GM19043 (cell line): ENCODE data around the gene URB2.

Experiments used
- ATAC-seq: cut with Tn5 transposase; IDR thresholded peaks from one replicate; pipeline ENCODE4 v1.9.1; 2021; ENCODE audit warnings: low read depth; ENCODE audit not compliant: unreplicated experiment

Gene URB2

DNA sequence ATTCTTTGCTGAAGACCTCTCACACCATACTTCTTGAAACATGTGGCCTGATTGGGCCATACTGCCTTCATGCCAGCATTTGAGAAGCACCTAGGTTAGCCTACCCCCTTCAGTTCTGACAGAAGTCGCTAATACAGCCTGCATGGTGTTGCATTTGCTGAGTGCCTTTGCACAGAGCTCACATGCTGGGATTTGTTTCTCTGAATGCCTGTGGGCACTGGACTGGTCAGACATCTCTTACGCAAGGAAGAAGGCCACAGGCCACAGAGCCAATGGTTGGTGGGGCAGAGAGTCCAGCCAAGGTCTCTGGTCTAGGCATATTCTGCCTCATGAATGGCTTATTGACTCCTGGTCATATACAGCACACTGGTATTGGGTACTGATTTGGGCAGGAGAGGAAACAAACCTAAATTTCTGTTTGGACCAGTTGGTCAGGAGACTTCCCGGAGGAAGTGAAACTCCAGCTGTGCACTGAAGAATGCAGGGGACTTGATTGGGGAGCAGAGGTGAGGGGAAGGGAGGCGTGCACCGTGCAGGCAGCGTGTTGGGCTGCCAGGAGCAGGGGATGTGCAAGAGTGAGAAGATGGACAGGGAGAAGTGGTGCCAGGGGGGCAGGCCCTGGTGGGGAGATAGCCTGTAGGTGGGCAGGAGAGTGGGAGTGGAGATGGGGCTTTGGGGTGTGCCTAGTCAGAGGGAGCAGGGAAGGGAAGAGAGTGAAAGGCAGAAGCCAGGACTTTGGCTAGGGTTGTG lies 18.1 kb downstream of the URB2 start:
- ATAC-seq = peak; percentile 55

DNA sequence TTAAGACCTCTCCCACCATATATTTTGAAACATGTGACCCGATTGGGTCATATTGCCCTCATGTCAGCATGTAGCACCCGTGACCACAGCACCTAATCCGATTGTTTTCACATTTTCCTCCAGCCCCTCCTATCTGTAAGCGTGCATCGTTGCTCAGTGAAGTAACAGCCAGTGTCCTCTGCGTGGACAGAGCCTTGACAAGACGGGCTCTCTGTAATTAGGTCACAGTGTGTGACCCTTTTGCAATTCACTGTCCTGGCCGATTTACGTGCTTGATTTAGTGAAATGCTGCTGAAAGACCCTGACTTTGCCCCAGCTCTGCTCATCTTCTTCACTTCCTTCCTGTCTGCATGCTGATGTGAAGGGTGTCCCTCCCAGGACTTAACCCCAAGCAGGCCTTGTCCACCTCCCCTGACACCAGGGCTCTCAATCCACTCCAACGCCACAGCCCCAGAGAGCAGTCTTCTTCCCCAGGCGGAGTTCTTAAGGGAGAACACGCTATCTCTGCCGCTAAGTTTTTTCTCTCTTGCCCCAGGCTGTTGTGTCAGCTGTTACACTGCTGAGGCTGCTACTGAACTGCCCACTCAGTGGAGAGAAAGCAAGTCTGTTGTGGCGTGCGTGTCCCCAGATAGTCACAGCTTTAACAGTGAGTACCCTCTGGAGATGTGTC lies 19.4 kb downstream of the URB2 start:
- ATAC-seq = no peak

DNA sequence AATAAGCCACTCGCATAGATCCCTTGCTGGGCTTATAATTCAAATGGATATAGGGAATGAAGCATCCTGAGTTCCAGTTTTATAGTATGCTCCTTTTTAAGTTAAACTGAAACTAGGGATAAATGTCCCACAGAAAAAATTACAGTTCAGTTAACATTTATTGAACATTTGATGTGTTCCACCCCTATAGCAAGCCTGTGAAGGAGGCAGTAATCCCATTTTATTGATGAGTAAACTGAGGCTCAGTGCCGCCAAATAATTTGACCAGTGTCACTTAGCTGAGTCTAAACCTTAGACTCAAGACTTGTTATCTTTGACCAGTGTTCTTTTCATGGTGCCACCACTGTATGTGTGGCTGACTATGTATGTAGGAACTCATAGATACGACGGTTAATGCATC lies 22.4 kb downstream of the URB2 start:
- no peak for ATAC-seq

DNA sequence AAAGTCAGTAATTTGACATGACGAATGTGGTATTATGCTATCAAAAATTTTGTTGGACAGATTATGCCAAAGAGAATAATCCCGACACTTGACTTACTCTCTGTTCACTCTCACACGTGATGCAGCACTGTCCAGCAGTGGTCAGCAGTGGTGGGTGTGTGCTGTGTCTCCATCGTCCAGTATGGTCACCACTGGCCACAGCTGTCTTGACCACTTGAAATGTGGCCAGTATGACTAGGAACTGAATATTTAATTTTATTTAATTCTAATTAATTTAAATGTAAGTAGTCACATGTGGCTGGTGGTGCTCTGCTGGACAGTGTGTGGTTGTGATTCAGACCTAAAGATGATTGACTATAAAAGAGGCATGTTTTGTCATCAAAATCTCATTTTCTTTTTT lies 24.0 kb downstream of the URB2 start:
- no peak for ATAC-seq

DNA sequence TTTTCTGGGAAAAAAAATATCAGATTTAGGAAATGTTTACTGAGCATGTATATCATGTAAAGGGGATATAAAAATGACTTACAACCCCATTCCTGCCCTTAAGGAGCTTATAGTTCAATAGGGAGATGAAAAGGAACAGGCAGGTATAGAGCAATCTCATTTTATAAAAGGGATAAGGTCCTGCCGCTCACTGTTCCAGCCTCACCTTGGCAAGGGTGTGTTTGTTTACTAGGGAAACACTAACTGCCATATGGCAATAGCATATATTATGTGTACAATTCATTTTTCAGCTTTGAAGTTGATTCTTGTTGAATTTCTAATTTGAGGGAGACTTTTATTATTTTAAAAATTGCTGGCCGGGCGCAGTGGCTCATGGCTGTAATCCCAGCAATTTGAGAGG lies 25.5 kb downstream of the URB2 start:
- ATAC-seq = no peak

DNA sequence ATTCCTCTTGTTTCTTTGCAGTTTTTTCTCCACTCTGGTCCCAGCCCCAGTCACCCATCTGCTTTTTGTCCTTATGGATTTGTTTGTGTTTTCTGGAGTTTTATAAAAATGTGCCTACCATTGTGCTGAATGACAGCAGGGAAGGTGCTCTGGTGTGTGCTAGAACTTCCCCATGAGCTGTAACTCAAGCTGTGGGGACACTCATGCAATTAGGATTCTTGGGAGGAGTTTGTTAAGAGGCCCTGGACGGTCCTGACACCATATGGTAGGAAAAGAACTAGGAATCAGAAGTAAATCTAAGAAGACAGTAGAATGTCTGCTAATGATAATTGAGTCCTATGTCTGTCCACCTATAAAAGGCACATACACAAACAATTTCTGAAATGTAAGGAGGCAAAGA lies 27.4 kb downstream of the URB2 start:
- no peak for ATAC-seq

DNA sequence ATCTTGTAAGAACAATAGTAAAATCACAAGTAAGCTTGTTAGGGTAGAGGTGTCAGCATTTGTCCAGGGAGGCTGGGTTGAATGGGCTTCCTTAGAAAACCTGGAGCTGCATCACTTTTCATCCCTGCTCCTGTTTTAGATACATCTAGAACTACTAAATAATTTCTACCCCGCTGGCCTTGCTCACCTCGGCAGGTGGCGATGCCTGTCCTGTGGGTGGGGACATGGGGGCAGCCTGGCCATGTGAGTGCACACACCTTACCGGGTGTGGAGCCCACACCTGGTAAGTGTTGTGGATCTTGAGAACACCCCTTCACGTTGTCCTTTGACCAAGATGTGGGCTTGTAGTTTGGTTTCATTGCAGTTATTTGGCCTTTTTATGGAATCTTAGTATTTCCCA lies 29.7 kb downstream of the URB2 start:
- no peak for ATAC-seq

DNA sequence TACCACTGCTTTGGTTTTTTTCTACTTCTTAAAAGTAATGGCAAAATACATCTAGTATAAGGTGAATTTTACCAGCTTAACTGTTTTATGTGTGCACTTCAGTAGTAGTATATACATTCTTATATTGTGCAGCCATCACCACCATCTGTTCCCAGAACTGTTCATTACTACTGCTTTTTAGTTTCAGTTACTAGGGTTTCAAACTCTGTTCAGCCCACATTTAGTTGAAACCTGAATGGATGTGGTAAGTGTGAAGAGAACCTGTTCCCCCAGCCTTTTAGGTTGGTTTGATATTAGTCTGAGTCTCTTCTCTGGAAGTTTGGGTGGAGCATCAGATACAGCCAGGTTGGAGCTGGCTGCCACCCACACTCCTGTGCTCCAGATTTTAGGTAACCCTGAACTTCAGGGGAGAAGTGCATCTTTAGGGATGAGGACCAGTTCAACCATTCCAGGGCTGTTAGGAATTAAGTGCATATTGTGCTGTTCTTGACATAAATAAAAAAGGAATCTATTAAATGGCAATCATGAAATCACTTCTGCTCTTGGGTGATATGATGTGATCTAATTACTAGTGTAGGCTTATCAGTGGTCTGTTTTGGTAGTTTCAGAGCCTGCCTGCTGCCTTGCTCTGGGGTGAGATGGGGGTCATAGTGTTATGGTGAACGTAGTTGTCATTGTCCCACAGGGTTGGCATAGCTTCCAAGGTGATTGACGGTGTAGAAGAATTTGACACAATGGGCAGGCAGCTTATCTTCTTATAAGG lies 32.1 kb downstream of the URB2 start:
- no peak for ATAC-seq

DNA sequence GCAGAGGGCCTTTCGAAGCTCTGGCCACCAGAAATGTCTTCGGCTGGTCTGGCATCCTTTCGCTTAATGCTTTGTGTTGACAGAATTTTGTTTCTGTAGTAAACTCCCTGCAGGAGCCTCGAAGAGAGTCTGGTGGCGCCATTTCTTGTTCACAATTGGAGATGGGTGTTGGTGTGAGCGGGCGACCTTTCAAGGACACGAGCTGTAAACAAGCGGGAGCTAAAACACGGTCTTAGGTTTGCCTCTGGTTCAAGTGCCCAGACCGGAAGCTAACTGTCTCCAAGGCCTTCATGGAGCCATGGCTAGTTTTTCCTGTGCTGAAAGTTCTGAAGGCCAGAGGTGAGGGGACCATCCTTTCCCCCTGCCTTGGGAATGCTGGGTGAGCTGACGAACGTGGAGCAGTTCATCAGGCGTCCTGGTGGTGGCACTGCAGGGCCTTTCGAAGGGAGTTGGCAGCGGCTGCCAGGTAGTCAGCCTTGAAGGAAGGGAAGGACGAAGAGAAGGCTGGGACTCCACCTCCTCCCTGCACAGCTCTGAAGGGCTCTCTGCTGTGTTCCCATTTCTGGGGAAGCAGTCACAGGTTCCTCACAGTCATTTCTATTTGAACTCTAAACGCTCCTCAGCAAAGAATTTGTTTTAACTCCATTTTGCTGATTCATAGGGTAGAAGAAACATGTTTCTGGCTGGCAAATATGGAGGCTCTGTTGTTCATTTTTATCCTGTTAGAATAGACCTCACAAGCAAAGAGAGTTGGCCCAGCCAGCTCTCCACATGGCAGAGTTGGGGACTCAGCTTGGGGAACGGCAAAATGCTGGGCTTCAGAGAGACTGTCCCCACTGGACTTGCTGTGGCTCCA lies 35.2 kb downstream of the URB2 start:
- peak; percentile 77 for ATAC-seq

DNA sequence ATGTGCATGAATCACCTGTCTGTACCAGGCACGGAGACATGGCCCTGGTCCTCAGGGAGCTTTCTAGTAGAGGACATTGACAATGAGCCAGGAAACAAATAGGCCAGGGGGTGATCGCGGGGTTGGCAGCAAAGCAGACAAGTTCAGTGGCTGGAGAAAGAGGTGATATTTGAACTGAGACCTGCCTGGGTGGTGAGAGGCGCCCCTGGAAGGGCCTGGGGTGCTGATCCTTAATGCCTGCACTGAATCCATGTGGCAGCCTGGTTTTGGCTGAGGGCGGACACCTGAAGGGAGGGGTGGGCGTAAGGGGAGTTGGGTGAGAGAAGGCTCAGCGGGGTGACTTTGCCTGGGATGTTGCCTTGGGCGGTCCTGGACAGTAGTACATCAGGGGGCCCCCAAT lies 35.9 kb downstream of the URB2 start:
- no peak for ATAC-seq

DNA sequence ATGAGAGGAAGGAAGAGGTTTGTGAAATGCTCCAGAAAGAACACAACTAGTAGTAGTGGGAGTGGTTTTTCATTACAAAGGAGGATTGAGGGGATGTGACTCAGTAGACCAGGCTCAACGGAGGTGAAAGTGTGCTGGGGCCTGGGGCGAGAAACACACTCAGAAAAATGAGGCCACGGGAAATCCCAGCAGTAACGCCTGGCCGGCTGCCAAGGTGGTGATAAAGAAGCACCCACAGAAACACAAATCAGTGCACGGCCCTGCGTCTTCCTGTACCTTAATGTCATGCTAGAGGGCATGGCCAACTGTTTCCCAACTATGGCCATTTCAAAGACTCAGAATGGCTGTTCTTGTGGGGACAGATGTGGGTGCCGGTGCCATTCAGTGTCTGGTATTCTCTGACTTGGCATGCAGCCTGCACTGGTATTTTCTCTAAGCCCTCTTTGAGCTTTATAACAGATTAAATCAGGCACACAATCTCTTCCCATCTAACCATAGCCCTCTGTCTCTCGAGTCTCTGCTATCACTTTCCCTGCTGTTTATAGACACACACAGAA lies 38.2 kb downstream of the URB2 start:
- ATAC-seq = no peak

DNA sequence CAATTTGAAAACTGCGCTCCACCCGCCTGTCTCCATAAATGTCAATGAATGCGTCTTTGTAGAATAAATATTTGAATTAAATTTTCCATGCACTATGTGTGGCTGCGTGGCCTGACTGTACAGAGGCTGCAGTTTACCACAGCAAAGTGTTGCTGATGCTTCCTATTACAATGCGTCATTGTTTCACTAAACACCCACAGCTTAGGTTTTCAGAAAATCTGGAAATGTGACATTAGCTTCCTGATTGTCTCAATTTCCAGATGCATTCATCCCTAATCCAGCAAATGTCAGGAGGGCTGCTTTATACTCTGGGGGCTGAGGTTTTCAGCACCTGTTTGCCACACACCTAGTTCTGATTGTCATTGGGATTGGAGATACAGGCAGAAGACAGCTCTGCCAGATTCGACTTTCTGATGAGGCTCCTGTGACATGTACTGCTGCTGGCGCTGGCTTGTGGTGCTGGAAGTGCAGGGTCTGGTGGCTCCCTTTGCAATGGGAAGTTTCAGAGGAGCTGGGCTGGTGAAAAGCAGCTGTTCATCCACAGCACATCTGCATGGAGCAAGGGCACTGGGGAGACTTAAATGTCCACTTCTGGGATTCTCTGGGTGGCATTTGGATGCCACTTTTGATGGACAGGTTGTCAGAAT lies 40.0 kb downstream of the URB2 start:
- no peak for ATAC-seq

DNA sequence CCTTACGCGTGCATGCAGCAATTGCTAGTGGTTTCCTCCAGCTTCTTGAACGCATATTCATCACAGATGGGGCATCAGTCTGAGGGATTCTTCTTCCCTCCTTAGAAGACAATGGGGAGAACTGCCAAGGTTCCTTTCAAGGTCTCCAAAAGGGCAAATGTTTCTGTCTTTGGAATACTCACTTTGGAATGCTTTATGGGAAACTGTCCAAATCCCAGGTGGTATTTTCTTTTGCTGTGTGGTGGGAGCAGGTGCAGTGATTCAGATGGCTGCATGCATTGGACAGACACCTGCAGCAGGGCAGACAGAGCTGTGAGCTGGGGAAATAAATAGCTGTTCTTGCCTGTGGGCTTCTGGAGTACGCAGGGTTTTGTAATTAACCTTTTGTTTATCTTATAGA lies 40.5 kb downstream of the URB2 start:
- ATAC-seq = no peak

DNA sequence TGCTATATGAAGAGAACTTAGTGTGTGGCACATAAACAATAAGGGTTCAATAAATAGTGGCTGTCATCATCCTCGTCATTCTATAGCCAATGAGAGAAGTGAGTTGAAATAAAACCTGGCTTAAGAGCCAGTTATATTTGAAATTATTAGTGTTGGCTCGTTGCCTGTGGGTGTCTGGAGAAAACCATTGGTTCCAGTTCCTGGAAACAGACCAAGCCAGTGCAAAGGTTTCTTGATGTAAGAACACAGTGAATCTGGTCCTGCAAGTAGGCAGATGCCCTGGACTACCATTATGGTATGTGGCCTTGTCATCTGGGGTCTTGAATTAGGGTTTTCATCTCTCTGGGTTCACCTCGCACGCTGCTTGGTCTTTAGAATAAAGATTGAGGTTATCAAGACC lies 43.3 kb downstream of the URB2 start:
- ATAC-seq = no peak

DNA sequence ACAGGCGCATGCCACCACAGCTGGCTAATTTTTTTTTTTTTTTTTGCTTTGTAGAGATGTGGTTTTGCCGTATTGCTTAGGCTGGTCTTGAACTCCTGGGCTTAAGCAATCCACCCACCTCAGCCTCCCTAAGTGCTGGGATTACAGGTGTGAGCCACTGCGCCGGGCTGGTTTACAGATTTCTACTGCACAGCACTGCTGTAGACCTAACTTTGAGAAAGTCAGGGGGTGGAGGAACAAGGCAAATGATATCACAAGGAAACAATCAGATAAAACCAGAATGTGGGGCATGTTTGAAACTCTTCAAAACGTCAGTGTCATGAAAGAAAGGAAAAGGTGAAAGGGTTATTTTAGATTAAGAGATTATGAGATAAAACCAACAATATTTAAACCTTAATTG lies 45.3 kb downstream of the URB2 start:
- ATAC-seq = no peak

DNA sequence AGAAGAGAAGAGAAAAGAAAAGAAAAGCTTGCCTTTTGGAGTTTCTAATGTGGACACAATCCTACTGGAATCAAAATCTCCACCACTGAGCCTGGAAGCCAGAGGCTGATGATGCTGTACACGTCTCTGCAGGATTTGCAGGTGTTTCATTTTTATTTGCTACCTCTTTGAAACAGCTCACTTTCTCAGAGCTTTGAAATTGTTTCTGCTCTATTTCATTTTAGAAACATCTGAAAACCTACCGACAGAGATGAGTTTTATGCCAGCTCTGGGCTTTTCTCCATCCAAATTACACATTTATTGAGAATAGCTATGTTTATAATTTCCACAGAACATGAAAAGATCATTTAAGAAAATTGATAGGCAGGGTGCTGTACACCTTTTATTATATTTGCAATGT lies 46.2 kb downstream of the URB2 start:
- ATAC-seq = no peak

DNA sequence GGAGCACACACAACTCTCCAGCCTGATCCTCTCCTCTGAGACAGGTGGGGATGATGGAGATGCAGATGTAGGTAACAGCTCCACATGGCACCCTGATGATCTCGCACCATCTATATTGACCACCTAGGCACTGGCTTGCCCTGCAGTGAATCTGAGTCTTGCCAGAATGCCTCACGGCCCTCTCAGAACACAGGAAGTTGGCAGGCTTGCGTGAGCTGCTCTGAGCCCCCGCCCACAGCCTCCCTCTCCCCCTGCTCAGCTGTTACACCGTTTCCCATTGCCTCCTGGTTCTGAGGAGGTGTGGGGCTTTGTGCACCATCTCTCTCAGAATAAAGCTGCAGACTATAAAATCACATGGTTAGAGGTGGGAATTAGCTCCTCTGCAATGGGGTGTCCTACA lies 48.0 kb downstream of the URB2 start:
- ATAC-seq = no peak

DNA sequence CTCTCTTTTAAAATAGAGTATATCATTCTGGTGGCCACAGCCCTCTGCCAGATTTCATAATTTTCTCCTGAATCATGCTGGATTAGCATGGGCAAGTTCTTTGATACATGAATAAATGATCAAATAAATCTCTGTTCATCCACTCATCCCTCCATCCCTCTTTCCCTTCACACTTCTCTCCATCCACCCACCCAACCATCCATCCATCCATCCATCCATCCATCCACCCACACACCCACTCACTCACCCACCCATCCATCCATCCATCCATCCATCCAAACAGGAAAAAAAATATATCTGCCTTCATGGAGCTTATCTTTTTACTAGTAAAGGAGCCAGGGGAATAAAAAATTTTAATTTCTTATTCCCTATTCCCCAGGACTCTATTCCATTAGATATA lies 49.3 kb downstream of the URB2 start:
- ATAC-seq = no peak

DNA sequence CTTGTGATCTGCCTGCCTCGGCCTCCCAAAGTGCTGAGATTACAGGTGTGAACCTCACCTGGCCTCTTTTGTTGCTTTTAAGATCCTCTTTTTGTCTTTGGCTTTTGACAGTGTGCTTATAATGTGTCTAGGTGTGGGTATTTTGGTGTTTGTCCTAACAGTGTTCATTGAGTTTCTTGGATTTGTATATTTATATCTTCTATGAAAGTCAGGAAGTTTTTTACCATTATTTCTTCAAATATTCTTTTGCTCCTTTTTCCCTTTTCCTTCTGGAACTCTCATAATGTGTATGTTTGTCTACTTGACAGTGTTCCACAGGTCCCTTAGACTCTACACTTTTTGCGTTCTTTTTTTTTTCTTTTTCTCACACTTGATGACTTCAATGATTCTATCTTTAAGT lies 59.1 kb downstream of the URB2 start:
- no peak for ATAC-seq

DNA sequence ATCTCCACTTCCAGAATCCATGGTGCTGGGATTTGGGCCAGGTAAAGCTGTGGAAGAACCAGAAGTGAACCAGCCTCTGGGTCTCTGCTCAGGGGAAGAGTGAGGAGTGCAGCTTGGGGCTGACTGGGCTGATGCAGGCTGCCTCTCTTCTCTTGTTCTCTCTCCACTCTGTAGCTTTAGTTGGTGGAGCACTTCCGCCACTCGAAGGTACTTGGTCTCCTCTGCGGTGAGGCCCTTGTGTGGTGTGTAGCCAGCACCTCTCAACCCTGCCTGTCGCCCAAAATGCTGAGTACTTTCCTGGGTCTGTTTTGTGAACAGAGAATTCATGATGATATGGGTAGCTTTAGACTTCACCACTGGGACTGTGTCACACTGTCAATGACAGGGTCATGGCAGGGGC lies 63.2 kb downstream of the URB2 start:
- no peak for ATAC-seq
